ENCODE measurements around the gene ZNF554. TPM values are rescaled to one million over a fixed set of nuclear protein-coding genes. Genes with fewer than 3 reads are reported as not detected.

ZNF554 gene
- total RNA-seq, 2 donors from 2014 or later, result 2.4 to 3.5 TPM

- no peak for DNase-seq (ENCODE audit: low spot score)
- intact Hi-C loops (cut with DNase I), result no loop called here
These were observed 14.3 kb upstream of the ZNF554 start for GRCh38 chr19:2805261-2805900.

DNA sequence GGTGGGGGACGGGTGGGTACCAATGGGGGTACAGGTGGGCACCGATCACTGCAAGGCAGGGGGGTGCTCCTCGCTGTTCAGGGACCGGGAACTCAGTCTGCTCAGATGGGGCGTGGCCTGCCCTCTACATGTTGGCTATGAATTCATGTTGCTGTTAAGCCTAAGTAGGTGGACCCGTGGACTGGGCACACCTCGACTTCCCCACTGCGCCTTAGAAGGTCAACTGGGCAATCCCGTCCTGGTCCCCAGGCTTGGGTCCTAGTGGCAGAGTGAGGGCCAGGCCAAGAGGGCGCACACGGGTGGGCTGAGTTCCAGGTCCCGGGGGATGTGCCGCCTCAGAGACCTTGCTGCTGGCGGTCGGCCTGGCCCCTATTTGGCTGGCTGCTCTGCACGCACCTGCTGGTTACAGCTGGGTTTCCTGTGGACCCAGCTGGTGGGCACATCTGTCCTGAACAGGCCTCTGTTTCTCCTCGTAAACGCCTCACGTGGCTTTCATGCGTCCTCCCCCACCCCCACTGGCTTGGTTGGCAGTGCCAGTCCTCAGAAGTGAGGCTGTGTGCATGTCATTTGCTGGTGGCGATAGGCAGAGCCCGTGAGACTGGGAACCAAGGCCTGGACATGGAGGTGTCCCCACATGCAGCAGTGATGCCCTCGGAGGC, 13.5 kb upstream of the ZNF554 start:
- DNase-seq (ENCODE audit: low spot score), result no peak
- intact Hi-C loops (cut with DNase I), result no loop called here

- intact Hi-C loops (cut with DNase I), result no loop called here
- no peak for DNase-seq (ENCODE audit: low spot score)
These were observed 12.8 kb upstream of the ZNF554 start for GRCh38 chr19:2806736-2807378.

DNA sequence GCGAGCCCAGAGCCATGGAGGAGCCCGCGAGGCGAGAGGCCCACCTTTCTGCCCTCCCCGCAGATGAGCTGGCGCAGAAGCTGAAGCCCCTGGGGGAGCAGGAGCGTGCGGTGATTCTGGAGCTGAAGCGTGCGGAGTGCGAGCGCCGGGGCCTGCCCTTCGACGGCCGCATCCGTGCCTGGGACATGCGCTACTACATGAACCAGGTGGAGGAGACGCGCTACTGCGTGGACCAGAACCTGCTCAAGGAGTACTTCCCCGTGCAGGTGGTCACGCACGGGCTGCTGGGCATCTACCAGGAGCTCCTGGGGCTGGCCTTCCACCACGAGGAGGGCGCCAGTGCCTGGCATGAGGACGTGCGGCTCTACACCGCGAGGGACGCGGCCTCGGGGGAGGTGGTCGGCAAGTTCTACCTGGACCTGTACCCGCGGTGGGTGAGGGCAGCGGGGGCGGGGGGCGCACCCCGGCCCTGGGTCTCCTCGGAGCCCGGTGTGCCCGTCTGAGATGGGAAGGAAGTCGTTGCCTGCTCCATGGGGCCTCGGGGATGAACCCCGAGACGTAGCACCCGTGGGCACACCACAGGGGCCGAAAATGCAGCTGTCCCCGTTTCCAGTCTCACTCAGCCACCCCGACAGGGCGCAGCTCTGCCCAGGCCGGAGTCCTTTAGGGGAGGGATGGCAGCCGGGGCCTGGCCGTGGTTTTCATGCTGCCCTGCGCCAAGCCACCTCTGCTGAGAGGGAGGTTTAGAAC, 12.1 kb upstream of the ZNF554 start:
- DNase-seq (ENCODE audit: low spot score), result no peak
- intact Hi-C loops (cut with DNase I), result no loop called here

DNA sequence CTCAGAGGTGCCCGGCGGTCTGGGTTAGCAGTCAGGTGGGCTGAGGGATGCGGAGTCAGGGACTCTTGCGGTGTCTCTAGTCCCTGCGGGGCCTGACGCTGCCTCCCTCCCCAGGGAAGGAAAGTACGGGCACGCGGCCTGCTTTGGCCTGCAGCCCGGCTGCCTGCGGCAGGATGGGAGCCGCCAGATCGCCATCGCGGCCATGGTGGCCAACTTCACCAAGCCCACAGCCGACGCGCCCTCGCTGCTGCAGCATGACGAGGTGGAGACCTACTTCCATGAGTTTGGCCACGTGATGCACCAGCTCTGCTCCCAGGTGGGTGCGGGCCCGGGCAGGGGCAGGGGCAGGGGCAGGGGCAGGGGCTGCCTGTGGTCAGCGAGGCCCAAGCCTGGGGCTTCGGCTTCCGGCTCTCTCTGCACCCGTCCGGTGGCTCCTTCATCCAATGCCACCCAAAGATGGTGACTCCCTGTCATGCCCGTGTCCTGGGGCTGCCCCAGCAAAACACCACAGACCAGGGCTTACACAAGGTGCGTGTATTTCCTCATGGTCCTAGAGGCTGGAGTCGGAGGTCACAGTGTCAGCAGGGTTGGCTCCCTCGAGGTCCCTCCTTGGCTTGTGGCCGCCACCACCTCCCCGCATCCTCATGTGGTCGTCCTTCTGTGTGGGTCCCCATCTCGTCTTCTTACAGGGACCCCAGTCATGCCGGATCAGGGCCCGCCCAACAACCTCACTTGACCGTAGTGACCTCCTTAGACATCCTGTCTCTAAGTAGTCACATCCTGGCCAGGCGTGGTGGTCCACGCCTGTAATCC, 11.3 kb upstream of the ZNF554 start:
- intact Hi-C loops (cut with DNase I), result no loop called here
- DNase-seq (ENCODE audit: low spot score), result no peak

- no peak for DNase-seq (ENCODE audit: low spot score)
- intact Hi-C loops (cut with DNase I), result no loop called here
These were observed 10.1 kb upstream of the ZNF554 start for GRCh38 chr19:2809387-2810140.

DNA sequence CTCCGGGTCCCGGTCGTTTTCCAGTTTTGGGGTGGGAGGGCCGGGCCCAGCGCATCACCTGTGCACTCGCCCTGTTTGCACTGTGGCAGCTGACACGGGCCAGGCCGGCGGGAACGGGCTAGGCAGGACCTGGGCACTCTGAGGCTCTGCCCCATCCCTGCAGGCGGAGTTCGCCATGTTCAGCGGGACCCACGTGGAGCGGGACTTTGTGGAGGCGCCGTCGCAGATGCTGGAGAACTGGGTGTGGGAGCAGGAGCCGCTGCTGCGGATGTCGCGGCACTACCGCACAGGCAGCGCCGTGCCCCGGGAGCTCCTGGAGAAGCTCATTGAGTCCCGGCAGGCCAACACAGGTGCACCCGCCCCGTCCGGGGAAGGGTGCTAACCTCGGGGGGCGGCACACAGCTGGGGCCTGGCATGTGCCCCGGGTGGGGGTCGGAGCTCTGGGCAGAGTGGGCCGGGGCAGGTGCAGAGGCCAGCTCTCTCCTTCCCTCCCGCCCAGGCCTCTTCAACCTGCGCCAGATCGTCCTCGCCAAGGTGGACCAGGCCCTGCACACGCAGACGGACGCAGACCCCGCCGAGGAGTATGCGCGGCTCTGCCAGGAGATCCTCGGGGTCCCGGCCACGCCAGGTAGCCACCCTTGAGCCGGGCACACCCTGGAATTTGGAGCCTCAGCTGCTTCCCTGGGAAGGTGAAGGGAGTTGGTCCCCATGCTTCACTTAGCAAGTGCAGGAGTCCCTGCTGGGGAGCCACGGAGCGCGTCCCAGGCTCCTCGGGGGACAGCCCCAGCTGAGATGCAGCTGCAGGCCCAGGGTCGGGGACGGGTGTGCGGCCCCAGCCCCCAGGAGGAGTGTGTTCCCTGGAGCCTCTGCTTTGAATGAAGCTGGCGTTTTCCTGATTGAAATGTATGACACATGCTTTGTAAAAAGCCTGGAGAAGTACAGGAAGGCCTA, 9.3 kb upstream of the ZNF554 start:
- DNase-seq (ENCODE audit: low spot score), result no peak
- intact Hi-C loops (cut with DNase I), result no loop called here

- intact Hi-C loops (cut with DNase I), result no loop called here
- DNase-seq (ENCODE audit: low spot score), result no peak
These were observed 8.4 kb upstream of the ZNF554 start for GRCh38 chr19:2811221-2811722.

DNA sequence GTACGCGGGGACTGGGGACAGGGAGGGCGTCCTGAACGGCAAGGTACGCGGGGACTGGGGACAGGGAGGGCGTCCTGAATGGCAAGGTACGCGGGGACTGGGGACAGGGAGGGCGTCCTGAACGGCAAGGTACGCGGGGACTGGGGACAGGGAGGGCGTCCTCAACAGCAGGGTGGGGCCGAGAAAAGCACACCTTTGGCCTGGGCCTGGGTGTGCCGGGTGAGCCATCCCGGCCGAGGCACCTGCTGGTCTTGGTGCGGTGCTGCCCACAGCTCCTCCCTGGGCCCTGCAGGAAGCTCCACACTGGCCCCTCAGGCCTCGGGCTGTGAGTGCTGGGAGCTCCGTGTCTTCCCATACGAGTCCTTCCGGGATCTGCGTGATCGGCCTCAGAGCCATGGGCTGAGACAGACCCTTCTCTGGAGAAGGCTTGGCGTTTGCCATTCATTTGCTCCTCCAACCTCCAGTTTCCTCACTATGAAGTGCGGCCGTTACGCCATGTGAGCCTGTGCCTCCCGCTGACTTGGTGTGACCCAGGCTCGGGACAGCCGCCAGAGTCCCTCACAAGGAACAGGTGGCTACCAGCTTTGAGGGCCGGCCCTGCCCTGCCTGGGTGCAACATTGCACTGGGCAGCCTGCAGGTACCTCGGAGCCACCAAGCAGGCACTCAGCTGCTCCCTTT, 7.8 kb upstream of the ZNF554 start:
- DNase-seq (ENCODE audit: low spot score), result no peak
- intact Hi-C loops (cut with DNase I), result no loop called here

DNA sequence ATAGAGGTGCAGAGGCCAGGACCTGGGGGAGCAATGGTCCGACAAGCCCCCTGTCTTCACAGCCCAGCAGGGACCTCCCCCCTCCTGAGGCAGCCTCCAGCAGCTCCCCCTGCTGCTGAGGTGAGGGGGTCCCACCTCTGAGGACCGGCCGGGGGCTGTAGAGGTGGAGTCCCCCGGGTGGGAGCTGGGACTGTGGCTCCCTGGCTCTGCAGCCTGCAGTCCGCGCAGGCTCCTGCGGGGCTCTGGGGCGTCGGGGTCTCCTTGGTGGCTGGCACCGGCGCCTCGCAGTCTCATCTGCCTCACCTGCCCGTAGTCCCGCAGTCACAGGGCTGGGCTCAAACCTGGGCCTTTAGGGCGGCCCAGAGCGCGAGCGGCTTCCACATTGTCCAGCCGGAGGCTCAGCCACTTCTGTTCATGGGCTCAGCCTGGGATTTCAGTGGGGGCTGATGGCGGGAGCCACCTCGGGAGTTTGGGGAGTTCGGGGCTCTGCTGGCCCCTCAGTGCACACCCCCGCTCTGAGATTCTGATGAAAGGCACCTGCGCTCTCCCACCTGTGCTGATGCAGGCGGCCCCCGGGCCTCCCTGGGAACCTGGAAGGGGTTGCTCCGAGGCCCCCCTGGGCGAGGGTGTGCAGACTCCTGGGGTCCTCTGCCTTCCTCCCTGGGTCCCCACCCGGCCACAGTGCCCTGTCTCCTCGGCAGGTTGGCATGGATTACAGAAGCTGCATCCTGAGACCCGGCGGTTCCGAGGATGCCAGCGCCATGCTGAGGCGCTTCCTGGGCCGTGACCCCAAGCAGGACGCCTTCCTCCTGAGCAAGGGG, 7.0 kb upstream of the ZNF554 start:
- intact Hi-C loops (cut with DNase I), result no loop called here
- DNase-seq (ENCODE audit: low spot score), result no peak

DNA sequence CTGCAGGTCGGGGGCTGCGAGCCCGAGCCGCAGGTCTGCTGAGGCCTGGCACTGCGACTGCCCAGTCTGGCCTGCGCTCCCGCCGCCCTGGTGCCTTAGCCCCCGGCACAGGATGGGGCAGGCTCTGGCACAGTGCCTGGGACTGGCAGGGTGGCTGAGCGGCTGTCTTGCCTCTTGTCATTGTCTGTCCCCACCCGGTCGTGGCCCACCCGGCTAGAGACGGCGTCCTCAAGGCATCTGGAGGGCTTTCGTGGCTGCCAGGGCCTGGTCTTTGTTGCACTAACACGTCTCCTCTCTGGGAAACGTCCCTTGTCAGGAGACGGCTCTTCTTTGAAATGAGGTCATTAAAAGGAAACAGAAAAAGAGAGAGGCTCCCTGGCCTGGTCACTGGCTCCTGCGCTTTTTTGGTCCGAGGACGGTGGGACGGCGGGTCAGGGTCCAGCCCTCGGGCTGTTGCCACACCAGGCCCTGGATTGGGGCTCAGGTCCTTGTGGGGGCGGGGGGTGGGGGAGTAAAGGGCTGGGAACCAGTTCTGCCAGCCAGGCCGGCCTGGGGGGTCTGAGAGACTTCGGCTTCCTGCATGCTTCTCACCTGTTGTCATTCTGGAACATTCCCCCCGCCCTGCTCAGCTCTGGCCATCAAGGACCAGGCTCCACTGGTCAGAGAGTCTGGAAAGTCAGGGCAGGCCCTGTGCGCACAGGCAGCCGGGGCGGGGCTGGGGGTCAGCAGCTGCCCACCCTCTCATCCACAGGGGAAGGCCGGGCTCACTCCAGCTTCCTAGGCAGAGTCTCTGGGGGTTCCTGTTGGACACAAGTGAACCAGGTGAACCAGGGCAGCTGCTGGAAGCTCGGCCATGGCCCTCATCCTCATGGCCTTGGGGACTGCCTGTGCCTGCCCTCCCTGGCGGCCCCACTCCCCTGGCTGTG, 6.2 kb upstream of the ZNF554 start:
- intact Hi-C loops (cut with DNase I), result no loop called here
- DNase-seq (ENCODE audit: low spot score), result no peak

DNA sequence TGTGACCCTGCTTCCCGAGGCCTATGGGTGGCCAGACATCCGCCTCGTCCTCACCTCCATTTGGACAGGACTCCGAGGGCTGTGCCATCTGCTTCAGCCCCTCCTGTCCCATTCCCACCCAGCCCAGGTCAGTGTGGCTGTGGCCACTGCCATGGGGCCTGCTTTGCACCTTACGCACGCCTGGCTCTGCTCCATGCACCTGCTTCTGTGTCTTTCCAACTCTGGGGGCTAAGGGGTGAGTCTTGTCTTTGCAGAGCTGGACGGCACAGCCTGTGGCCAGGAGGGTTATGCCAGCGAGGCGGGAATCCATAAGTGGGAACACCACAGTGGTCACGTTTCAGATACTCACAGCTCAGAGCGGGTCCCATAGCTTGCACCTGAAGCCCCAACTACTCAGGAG, 5.2 kb upstream of the ZNF554 start:
- intact Hi-C loops (cut with DNase I), result no loop called here
- no peak for DNase-seq (ENCODE audit: low spot score)

DNA sequence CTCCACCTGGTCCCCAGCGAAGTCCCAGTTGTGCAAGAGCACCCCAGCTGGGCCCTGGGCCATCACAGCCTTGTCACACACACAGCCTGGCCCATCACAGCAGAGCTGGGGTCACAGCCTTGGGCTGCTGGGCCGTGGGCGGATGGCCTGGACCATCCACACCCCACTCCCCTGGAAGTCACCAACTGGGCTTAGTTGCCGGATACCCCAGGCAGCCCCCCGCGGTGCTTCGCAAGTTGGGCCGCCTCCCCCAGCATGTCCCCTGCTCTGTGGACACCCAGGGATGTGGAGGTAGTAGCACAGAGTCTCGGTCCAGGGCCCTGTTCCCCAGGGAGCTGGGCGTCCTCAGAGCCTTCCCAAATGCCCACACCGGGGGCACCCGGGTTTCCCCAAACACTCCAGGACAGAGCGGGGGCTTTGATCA, 4.5 kb upstream of the ZNF554 start:
- intact Hi-C loops (cut with DNase I), result no loop called here
- no peak for DNase-seq (ENCODE audit: low spot score)

DNA sequence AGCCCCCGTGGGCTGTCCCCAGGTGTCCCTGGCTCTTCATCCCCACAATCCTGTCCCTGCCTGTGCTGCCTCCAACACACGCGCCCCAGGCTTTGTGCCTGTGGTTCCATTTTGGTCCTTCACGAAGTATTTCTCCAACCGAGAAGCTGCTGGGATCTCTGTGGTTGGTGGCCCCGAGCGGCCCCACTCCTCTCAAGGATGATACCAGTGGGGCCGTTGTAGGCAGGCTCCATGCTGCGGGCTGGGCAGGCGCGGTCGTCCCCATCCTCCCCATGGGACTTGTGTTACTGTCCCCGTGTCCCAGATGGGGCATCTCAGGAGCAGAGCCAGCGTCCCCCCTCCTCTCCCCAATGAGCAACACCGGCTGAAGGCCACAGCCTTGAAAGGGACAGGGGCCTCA, 3.7 kb upstream of the ZNF554 start:
- no peak for DNase-seq (ENCODE audit: low spot score)
- intact Hi-C loops (cut with DNase I), result no loop called here

DNA sequence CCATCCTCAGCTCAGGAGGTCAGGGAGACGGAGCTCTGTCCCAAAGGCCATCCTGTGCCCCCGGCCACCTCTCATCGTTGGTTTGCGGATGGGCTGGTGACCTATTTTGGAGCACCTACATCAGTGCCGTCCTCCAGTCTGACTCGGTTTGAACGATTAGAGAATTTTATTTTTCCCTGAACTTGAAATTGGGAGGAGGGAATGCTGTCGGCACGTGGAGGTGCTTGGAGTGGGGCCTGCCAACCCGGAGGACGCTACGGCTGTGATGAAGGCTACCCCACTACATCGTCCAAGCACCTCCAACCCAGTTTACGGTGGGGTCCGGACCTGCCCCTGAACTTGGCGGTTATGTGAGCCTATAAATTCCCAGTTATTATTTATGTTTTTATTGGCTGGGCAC, 3.0 kb upstream of the ZNF554 start:
- no peak for DNase-seq (ENCODE audit: low spot score)
- intact Hi-C loops (cut with DNase I), result no loop called here
